GM18511 (cell line): ENCODE data around the gene LAMP1.
"Not testable (repeated sequence)": the region's sequence is repeated elsewhere in the genome, so short reads cannot be mapped to it uniquely, and the experiment has no call there.

Source experiments
- ATAC-seq: cut with Tn5 transposase; IDR thresholded peaks from one replicate; pipeline ENCODE4 v1.9.1; 2021; ENCODE audit warnings: mild to moderate bottlenecking, moderate library complexity; ENCODE audit not compliant: unreplicated experiment

LAMP1 gene, protein sequence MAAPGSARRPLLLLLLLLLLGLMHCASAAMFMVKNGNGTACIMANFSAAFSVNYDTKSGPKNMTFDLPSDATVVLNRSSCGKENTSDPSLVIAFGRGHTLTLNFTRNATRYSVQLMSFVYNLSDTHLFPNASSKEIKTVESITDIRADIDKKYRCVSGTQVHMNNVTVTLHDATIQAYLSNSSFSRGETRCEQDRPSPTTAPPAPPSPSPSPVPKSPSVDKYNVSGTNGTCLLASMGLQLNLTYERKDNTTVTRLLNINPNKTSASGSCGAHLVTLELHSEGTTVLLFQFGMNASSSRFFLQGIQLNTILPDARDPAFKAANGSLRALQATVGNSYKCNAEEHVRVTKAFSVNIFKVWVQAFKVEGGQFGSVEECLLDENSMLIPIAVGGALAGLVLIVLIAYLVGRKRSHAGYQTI

DNA sequence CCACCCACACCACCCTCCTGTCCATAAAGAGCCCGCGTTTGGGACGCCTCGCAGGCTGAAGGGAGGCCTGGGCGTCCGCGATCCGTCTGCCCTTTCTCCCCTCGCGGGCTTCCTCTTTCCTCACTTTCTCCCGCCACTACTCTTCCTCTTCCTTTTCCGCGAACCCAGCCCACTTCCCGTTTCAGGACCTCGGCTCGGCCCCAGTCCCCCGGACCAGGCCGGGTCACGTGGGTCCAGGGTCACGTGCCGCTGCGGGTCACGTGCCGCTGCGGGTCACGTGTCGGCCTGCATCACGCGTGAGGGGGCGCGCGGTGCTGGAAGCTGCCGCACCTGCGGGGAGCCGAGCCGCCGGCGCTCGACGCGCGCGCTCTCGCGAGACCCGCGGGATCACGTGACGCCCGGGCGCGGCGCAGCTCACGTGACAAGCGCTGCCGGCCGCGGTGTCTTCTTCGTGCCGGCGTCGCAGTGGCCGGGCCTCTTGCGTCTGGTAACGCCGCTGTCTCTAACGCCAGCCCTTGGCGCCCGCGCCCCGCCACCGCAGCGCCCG, at the start of gene LAMP1:
Gene LAMP1 (plus strand): TSS at position 417 of the 547 bp plus-strand sequence. CDS start 196 bp downstream, outside the sequence.
- ATAC-seq: peak; percentile 85

DNA sequence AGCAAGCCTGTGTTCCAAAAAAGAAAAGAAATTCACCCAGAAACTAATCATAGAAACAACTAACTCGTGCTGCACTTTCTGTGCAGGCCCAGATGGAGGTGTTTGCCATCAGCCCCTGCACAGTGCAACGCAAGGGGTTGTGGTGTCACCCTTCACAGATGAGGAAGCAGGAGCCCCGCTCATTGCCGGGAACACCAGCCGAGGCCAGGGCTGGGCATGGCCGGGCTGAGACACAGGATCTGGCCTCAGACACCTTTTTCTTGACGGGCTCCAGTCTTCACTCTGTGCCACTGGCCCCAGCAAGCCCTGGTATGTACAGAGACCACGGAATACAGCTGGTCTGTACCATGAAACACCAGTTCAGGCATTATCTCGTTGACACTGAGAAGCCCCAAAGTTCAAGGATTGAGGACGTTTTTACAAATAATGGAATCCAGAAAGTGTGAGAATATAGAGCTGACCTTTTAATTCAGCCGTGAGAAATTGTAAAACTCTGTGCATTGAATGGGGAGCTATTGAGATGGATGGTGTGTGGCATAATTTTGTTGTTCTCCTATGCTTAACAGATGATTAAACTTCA, 44.4 kb upstream of the LAMP1 start:
- no peak for ATAC-seq

- ATAC-seq: not testable (repeated sequence)
Measured at GRCh38 chr13:113257908-113258307, 39.1 kb upstream of the LAMP1 start.

DNA sequence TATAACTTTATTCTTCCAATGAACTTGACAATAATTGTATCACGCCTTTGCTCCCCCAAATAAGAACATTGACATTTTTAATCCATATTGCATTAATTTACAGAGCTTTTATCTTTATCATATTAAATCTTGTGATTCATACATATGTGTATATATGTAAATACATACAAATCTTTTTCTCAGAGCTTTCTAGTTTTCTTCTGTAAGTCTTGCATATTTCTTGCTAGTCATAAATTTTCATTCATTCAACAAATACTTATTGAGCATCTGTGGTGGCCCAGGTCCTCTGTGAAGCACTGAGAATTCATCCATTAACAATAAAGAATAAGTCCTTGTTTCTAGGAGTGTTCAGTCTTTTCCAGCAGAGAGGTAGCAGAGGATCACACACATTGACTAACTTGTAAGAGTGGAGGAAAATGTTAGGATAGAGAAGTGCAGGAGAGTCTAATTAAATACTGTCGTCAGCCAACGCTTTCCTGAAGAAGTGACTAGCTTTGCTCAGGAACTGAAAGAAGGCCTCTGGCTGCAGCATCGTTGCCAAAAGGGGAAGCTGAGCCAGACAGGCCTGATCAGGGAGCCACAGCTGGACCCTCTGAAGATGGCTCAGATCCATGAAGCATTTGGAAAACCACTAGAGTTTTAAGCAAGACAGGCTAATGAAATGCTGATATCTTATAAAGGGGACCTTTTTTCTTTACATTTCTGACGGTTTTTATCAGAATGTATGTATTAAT, 38.6 kb upstream of the LAMP1 start:
- no peak for ATAC-seq

DNA sequence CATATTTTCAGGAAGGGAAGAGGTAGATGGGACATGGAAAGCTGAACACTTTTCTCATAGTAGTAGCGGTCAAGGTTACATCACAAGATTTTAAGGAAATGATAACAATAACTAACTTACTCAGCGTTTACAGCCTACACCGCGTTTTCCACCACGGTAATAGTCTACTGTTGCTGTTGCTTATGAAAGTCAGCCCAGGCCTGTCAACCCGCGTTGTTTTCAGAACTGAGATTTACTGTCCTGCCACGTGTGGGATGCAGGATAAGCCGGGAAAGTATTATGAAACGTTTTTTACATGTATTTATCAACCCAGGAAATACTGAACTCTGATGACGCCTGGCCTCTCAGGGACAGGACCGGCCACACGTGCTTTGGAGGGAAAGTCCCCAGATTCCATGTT, 36.0 kb upstream of the LAMP1 start:
- no peak for ATAC-seq

GRCh38 chr13:113263016-113263415, 34.0 kb upstream of the LAMP1 start:
- not testable (repeated sequence) for ATAC-seq

DNA sequence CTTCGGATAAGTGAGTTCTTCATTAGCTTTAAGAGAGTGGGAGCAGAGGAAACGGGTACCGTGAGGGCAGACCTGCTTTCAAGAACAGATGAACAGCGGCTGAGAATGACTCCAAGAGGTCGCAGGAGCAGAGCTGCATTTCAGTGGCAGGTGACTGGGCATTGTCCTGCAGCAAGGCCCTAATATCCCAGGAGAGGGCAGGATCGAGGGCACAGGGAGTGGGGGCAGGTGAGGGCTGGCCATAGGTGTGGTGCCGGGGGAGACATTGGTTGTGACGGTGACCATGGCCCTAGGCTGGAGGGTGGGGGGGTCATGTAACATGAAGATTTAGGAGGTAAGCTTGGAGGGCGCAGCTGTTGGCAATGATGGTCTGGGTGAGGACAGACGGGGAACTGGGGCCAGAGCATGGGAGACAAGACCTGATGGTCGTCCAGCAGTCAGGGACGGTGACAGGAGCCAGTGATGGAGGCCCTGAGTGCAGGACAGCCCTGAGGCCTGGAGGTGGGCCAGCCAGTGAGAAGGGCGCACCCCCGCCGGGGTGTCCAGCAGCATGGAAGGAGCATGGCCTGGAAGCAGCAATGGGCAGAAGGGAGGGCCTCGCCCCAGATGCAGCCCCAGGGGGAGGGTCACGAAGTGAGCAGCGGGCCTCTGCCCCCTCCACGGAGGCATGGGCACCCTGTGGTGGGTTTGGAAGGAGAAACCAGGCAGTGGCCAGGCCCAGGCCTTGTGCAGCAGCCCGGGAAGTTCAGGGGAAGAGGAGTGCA, 29.2 kb upstream of the LAMP1 start:
- no peak for ATAC-seq

- no peak for ATAC-seq
Measured at GRCh38 chr13:113272031-113272430, 25.0 kb upstream of the LAMP1 start.

GRCh38 chr13:113272701-113273181, 24.3 kb upstream of the LAMP1 start:
- ATAC-seq: no peak

DNA sequence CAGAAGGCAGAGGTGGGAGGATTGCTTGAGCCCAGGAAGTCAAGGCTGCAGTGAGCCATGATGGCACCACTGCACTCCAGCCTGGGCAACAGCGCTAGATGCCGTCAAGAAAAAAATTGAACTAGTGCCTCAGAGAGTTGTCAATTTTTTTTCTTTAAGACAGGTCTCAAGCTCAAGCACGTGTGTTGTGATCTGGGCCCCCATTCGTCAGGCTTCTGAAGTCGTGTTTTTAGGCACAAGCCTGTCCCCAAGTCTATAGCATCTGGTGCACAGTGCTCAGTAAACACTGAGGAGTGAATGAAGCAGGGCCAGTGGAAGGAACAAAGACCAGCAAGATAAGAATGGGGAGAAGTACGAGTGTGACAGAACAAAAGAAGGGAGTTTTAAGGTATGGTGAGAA, 23.7 kb upstream of the LAMP1 start:
- ATAC-seq: no peak

- ATAC-seq: no peak
Measured at GRCh38 chr13:113273851-113274590, 23.0 kb upstream of the LAMP1 start.

GRCh38 chr13:113274721-113275120, 22.3 kb upstream of the LAMP1 start:
- no peak for ATAC-seq

DNA sequence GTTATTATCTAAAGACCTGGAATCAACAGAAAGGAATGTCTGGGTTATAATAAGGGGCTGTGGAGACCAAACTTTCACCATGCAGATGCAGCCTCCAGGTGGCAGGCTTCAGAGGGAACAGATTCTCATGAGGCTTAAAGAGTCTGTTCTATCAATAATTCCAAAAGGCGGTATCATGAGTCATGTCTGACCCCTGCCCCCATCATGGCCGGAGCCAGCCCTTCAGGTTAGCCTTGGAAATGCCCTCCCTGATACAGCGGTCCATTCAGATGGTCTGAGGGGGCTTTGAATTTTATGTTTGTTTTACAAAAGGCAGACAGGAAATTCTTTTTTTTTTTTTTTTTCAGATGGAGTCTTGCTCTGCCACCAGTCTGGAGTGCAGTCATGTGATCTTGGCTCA, 21.7 kb upstream of the LAMP1 start:
- peak; percentile 62 for ATAC-seq

GRCh38 chr13:113280126-113280525, 16.9 kb upstream of the LAMP1 start:
- no peak for ATAC-seq

- no peak for ATAC-seq
Measured at GRCh38 chr13:113283904-113284303, 13.1 kb upstream of the LAMP1 start.

GRCh38 chr13:113288880-113289279, 8.2 kb upstream of the LAMP1 start:
- no peak for ATAC-seq

DNA sequence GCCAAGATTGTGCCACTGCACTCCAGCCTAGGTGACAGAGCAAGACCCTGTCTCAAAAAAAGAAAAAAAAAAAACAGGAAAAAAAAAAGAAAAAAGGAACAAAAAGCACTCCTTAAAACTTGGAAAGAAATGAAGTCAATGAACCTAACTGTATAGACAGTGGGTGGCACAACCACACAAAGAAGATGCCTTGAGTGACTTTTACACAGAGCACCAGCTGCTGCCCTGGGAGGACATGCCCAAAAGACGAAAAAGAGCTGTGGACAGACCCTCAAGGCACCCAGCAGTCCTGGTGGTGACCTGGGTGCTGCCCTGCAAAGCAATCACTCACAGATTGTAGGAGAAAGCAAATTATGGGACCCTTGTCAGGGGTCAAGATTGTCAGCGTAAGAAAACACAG, 5.9 kb upstream of the LAMP1 start:
- no peak for ATAC-seq

GRCh38 chr13:113292021-113292862, 4.8 kb upstream of the LAMP1 start:
- no peak for ATAC-seq

- no peak for ATAC-seq
Measured at GRCh38 chr13:113293686-113294085, 3.4 kb upstream of the LAMP1 start.
